H1 (cell line): ENCODE data around the gene KCNE4. TPM values are rescaled to one million over a fixed set of nuclear protein-coding genes. Genes with fewer than 3 reads are reported as not detected.

ENCODE experiments used
- CTCF ChIA-PET: fragments of 300-600 bp; sonication (Branson Sonifier 250); formaldehyde crosslinking; loops from one replicate; lab custom pipeline; 2021; ENCODE audit not compliant: partially characterized antibody; lab: Charles Lee
- POLR2A ChIA-PET: fragments of 300-600 bp; sonication (Branson Sonifier 250); formaldehyde crosslinking; loops from one replicate; lab custom pipeline; 2021; ENCODE audit warnings: inconsistent platforms; ENCODE audit not compliant: partially characterized antibody; lab: Charles Lee
- DNase-seq, 2 experiments: peaks; one replicate each; pipeline versions ENCODE4 v3.0.0 to v3.0.0-alpha.2; 2010 to 2022; ENCODE audit warnings: low spot score in 2 of 2, low read depth in 1 of 2, mixed read lengths in 1 of 2
- FAIRE-seq: peaks from 2 replicates; lab custom pipeline; 2011; peaks lifted over from hg19 to GRCh38; lab: Jason Lieb, UNC
- H2AFZ ChIP-seq: 2 replicates; pipeline ENCODE4 v1.8.1; 2012; ENCODE audit warnings: low read length, inconsistent platforms
- H2AK5ac ChIP-seq: 2 replicates; pipeline ENCODE4 v1.6.1; 2013; ENCODE audit warnings: low read depth, low read length
- H2BK120ac ChIP-seq: replicated peaks from 2 replicates; pipeline ENCODE3; 2013; ENCODE audit warnings: low read depth, low read length, inconsistent platforms
- H2BK12ac ChIP-seq: 2 replicates; pipeline ENCODE4 v1.6.1; 2013; ENCODE audit warnings: low read depth, low read length
- H2BK15ac ChIP-seq: 2 replicates; pipeline ENCODE4 v1.6.1; 2013; ENCODE audit warnings: low read length
- H2BK20ac ChIP-seq: 2 replicates; pipeline ENCODE4 v1.6.1; 2013; ENCODE audit warnings: low read length
- H2BK5ac ChIP-seq: 2 replicates; pipeline ENCODE4 v1.6.1; 2013; ENCODE audit warnings: low read depth, low read length
- H3K14ac ChIP-seq: 2 replicates; pipeline ENCODE4 v1.6.1; 2013; ENCODE audit warnings: inconsistent platforms; ENCODE audit not compliant: insufficient read length
- H3K18ac ChIP-seq: 2 replicates; pipeline ENCODE4 v1.6.1; 2013; ENCODE audit warnings: low read length; ENCODE audit errors: extremely low read depth
- H3K23ac ChIP-seq: 2 replicates; pipeline ENCODE4 v1.6.1; 2013; ENCODE audit warnings: inconsistent platforms; ENCODE audit not compliant: insufficient read length
- H3K23me2 ChIP-seq: 2 replicates; pipeline ENCODE4 v1.6.1; 2013; ENCODE audit warnings: low read depth, low read length
- H3K27ac ChIP-seq: 2 replicates; pipeline ENCODE4 v1.6.1; 2011; ENCODE audit warnings: low read depth, low read length, inconsistent platforms
- H3K27me3 ChIP-seq, 4 experiments: replicated peaks in 1 of 4; 1 replicate in 1 of 4; 2 replicates in 3 of 4; pipeline versions ENCODE4 v1.6.1 to v1.8.1; 2011 to 2013; ENCODE audit warnings: low read length in 3 of 4, mild to moderate bottlenecking in 3 of 4, inconsistent platforms in 2 of 4, mixed read lengths in 2 of 4, moderate library complexity in 1 of 4; ENCODE audit not compliant: control insufficient read depth in 3 of 4, insufficient read depth in 3 of 4; ENCODE audit errors: extremely low read depth in 1 of 4
- H3K36me3 ChIP-seq, 4 experiments: 2 replicates each; pipeline versions ENCODE4 v1.6.1 to v1.8.1; 2011 to 2013; ENCODE audit warnings: mild to moderate bottlenecking in 4 of 4, low read length in 3 of 4, moderate library complexity in 2 of 4, control low read depth in 1 of 4, inconsistent platforms in 1 of 4; ENCODE audit not compliant: insufficient read depth in 4 of 4, control insufficient read depth in 2 of 4
- H3K4ac ChIP-seq: replicated peaks from 2 replicates; pipeline ENCODE3; 2013; ENCODE audit warnings: low read length, low read depth, mixed read lengths, inconsistent platforms; ENCODE audit not compliant: insufficient read length
- H3K4me1 ChIP-seq, 4 experiments: replicated peaks in 1 of 4; 1 replicate in 1 of 4; 2 replicates in 3 of 4; pipeline versions ENCODE4 v1.6.1 to v1.8.1; 2011 to 2013; ENCODE audit warnings: low read length in 3 of 4, inconsistent platforms in 2 of 4, mixed read lengths in 1 of 4; ENCODE audit not compliant: insufficient read depth in 4 of 4, control insufficient read depth in 3 of 4
- H3K4me2 ChIP-seq, 2 experiments: 2 replicates each; pipeline versions ENCODE4 v1.6.1 to v1.8.1; 2011 to 2013; ENCODE audit warnings: low read depth in 2 of 2, low read length in 2 of 2, control low read depth in 1 of 2, inconsistent platforms in 1 of 2, mild to moderate bottlenecking in 1 of 2; ENCODE audit not compliant: insufficient read depth in 1 of 2
- H3K4me3 ChIP-seq, 4 experiments: fragments of 200-600, 300-600 bp in 1 of 4; sonication (generic), shearing (Covaris generic), sonication (Bioruptor Twin) in 1 of 4; 2 replicates each; pipeline versions ENCODE4 v1.5.1 to v1.8.1; 2011 to 2016; ENCODE audit warnings: low read length in 4 of 4, low read depth in 3 of 4, control low read depth in 2 of 4, inconsistent platforms in 2 of 4, mild to moderate bottlenecking in 2 of 4, mixed read lengths in 1 of 4, moderate library complexity in 1 of 4; ENCODE audit not compliant: insufficient read depth in 2 of 4; ENCODE audit errors: extremely low read depth in 1 of 4
- H3K56ac ChIP-seq: replicated peaks from 2 replicates; pipeline ENCODE3; 2013; ENCODE audit warnings: low read depth, mild to moderate bottlenecking, mixed read lengths, low read length, inconsistent platforms; ENCODE audit not compliant: insufficient read length
- H3K79me1 ChIP-seq: 2 replicates; pipeline ENCODE4 v1.6.1; 2013; ENCODE audit warnings: low read depth, low read length, control low read depth
- H3K79me2 ChIP-seq, 2 experiments: 2 replicates each; pipeline versions ENCODE4 v1.6.1 to v1.8.1; 2012 to 2013; ENCODE audit warnings: low read length in 2 of 2, mild to moderate bottlenecking in 2 of 2, inconsistent platforms in 1 of 2; ENCODE audit not compliant: insufficient read depth in 2 of 2, control insufficient read depth in 1 of 2
- H3K9ac ChIP-seq, 4 experiments: replicated peaks in 1 of 4; 1 replicate in 1 of 4; 2 replicates in 3 of 4; pipeline versions ENCODE4 v1.6.1 to v1.8.1; 2011 to 2013; ENCODE audit warnings: low read depth in 3 of 4, low read length in 3 of 4, control low read depth in 2 of 4, mild to moderate bottlenecking in 2 of 4, moderate library complexity in 2 of 4, inconsistent platforms in 1 of 4; ENCODE audit errors: extremely low read depth in 1 of 4
- H3K9me3 ChIP-seq, 2 experiments: 2 replicates each; pipeline versions ENCODE4 v1.6.1 to v1.8.1; 2012 to 2013; ENCODE audit warnings: mild to moderate bottlenecking in 2 of 2, moderate library complexity in 2 of 2, control low read depth in 1 of 2, inconsistent platforms in 1 of 2, low read depth in 1 of 2, low read length in 1 of 2, mixed read lengths in 1 of 2; ENCODE audit not compliant: insufficient read depth in 2 of 2
- H4K20me1 ChIP-seq, 2 experiments: replicated peaks in 1 of 2; 2 replicates each; pipeline versions ENCODE3 to v1.8.1; 2011 to 2013; ENCODE audit warnings: inconsistent platforms in 2 of 2, low read length in 2 of 2, mild to moderate bottlenecking in 1 of 2; ENCODE audit not compliant: insufficient read depth in 2 of 2, control insufficient read depth in 1 of 2
- H4K5ac ChIP-seq: 2 replicates; pipeline ENCODE4 v1.6.1; 2013; ENCODE audit warnings: low read length, low read depth, mixed read lengths, inconsistent platforms; ENCODE audit not compliant: insufficient read length
- H4K8ac ChIP-seq: 2 replicates; pipeline ENCODE4 v1.8.0; 2013; ENCODE audit warnings: mild to moderate bottlenecking, moderate library complexity, low read length, inconsistent platforms; ENCODE audit not compliant: insufficient read depth; ENCODE audit errors: extremely low read depth
- H4K91ac ChIP-seq: replicated peaks from 2 replicates; pipeline ENCODE3; 2013; ENCODE audit warnings: low read length, mixed read lengths, inconsistent platforms; ENCODE audit not compliant: insufficient read length
- GTF2F1 ChIP-seq: IDR thresholded peaks from 2 replicates; pipeline ENCODE4 v1.6.1; 2012; ENCODE audit warnings: low read depth, low read length, improper control_type of control experiment, borderline replicate concordance
- KDM1A ChIP-seq: fragments of 200-600, 300-600 bp; sonication (generic); IDR thresholded peaks from 2 replicates; pipeline ENCODE4 v1.7.1; 2016; ENCODE audit warnings: mild to moderate bottlenecking, low read length, borderline replicate concordance
- SAP30 ChIP-seq: fragments of 300-600 bp; sonication (generic); IDR thresholded peaks from 2 replicates; pipeline ENCODE4 v1.7.1; 2012; ENCODE audit warnings: low read length, moderate library complexity, mild to moderate bottlenecking, inconsistent platforms; ENCODE audit not compliant: insufficient read depth, insufficient replicate concordance
- SIRT6 ChIP-seq: IDR thresholded peaks from one replicate; pipeline ENCODE4 v1.7.1; 2012; ENCODE audit warnings: low read length, inconsistent platforms
- WGBS, 2 experiments: shearing (Covaris generic) in 1 of 2; methylation state at CpG; one replicate each; pipeline versions ENCODE4 v1.1.6 to v1.1.7; 2013 to 2015; ENCODE audit warnings: low lambda C conversion rate in 2 of 2, mixed read lengths in 2 of 2, inconsistent platforms in 1 of 2, low coverage in 1 of 2, missing lambda C conversion rate in 1 of 2; ENCODE audit not compliant: insufficient replicate concordance in 2 of 2, insufficient coverage in 1 of 2, insufficient read length in 1 of 2; ENCODE audit errors: extremely low coverage in 1 of 2, missing lambda C conversion rate in 1 of 2; 5-methylcytosine and 5-hydroxymethylcytosine counted together
- polyA plus RNA-seq, 7 experiments: library from polyadenylated mRNA; depleted of rRNA in 3 of 7; stranded (reverse) in 5 of 7; unstranded in 2 of 7; fragments of >200 nt in 5 of 7; fragments of 200-250 nt in 2 of 7; gene quantifications; 1 replicate in 5 of 7; 2 replicates in 1 of 7; 4 replicates in 1 of 7; pipeline versions ENCODE4 v1.2.1 to v1.2.3, GENCODE V29; 2011 to 2013; ENCODE audit warnings: missing spikeins in 2 of 7, mixed read lengths in 2 of 7
- total RNA-seq: library from RNA; stranded (reverse); fragmentation: NEBNext Ultra II Directional; extraction: Animal tissue kit (Norgen Biotek cat#: 25700); gene quantifications from 2 replicates; pipeline ENCODE4 v1.2.1, GENCODE V29; 2021

KCNE4 gene
- total and polyA plus RNA-seq, 2 of the 8 experiments (the other 6 are each of a cell fraction or from before 2014, with no cell fraction given): 0.08 to 0.09 TPM

- no peaks in the 10 kb centered on the region for H4K20me1 ChIP-seq
- FAIRE-seq (no peak), DNase-seq (no peak)
- H4K8ac ChIP-seq: no peak overlapping the region
- no peak overlapping the region for H2BK12ac ChIP-seq
- no peak overlapping the region for H3K4me3 ChIP-seq
- H2BK5ac ChIP-seq: no peak overlapping the region
- CTCF ChIA-PET: interaction anchor here (1.2 kb wide), 1 partner anchor 15 kb away, joined by 4 read pairs; no protein-coding TSS in a partner anchor
- H3K79me1 ChIP-seq: no peaks in the 10 kb centered on the region
- no peaks in the 10 kb centered on the region for H3K9me3 ChIP-seq
- H2BK20ac ChIP-seq: no peak overlapping the region
- no peak overlapping the region for H3K18ac ChIP-seq
- no peak overlapping the region for H2BK120ac ChIP-seq
- no peaks in the 10 kb centered on the region for H3K79me2 ChIP-seq
- no peaks in the 10 kb centered on the region for H3K36me3 ChIP-seq
- no peak overlapping the region for H4K91ac ChIP-seq
- H3K23ac ChIP-seq: no peak overlapping the region
- H2AFZ ChIP-seq: 0 out of 2 replicates have a peak overlapping the region, but pooled peaks have one; percentile 49
- no peak overlapping the region for H3K14ac ChIP-seq
- no peak overlapping the region for H4K5ac ChIP-seq
- H2AK5ac ChIP-seq: no peak overlapping the region
- H3K56ac ChIP-seq: no peak overlapping the region
- no peak overlapping the region for H3K27ac ChIP-seq
- H2BK15ac ChIP-seq: no peak overlapping the region
- H3K27me3 ChIP-seq: no peaks in the 10 kb centered on the region
- no peak overlapping the region for H3K4ac ChIP-seq
- POLR2A ChIA-PET: no interaction called here
- no peaks in the 10 kb centered on the region for H3K23me2 ChIP-seq
- WGBS, 2 experiments: 97% methylated on average over 14 of the region's 14 CpGs; no CpG with 5 or more reads in 1 of the 2 experiments
- H3K4me2 ChIP-seq: no peak overlapping the region
- peaks cover 2 to 15% (median 7%) of the 10 kb centered on the region in 4 experiments; a peak in 5 of 7 replicates for H3K4me1 ChIP-seq
- no peak overlapping the region for H3K9ac ChIP-seq
- TF ChIP-seq KDM1A: no peak
- TF ChIP-seq GTF2F1: no peak
- TF ChIP-seq SIRT6: no peak
- no peak for TF ChIP-seq SAP30
Measured at GRCh38 chr2:223053484-223054192, 1.6 kb downstream of the KCNE4 start.
